Activated T-helper 17 cell treated with anti-CD3 and anti-CD28 coated beads, Interleukin-2, amount 50 U/mL, for 72 hours (primary cell): ENCODE measurements around the gene TTN. TPM values are rescaled to one million over a fixed set of nuclear protein-coding genes. Genes with fewer than 3 reads are reported as not detected.

Experiments
- ATAC-seq: fragments of 150-1000 bp; cut with Tn5 transposase; replicated peaks from 2 replicates; pipeline ENCODE4 v1.10.0; 2021; ENCODE audit warnings: mild to moderate bottlenecking, moderate library complexity
- H3K27ac Mint-ChIP-seq: one replicate; pipeline ENCODE4 v1.8.0; 2022; ENCODE audit warnings: mixed read lengths
- H3K27me3 Mint-ChIP-seq: one replicate; pipeline ENCODE4 v1.8.0; 2022; ENCODE audit warnings: mixed read lengths
- H3K36me3 Mint-ChIP-seq: one replicate; pipeline ENCODE4 v1.8.0; 2022; ENCODE audit warnings: low read depth, mild to moderate bottlenecking, mixed read lengths
- H3K4me1 Mint-ChIP-seq: one replicate; pipeline ENCODE4 v1.8.0; 2022; ENCODE audit warnings: mixed read lengths
- H3K4me3 Mint-ChIP-seq: one replicate; pipeline ENCODE4 v1.8.0; 2022; ENCODE audit warnings: mild to moderate bottlenecking, mixed read lengths
- H3K9me3 Mint-ChIP-seq: one replicate; pipeline ENCODE4 v1.8.0; 2022; ENCODE audit warnings: mixed read lengths
- total RNA-seq, 2 donors: library from RNA; stranded (reverse); gene quantifications; one replicate each; pipeline ENCODE4 v1.2.3, GENCODE V29; 2022

The TTN gene
- total RNA-seq, 2 donors from 2014 or later: 0.84 to 3.1 TPM

DNA sequence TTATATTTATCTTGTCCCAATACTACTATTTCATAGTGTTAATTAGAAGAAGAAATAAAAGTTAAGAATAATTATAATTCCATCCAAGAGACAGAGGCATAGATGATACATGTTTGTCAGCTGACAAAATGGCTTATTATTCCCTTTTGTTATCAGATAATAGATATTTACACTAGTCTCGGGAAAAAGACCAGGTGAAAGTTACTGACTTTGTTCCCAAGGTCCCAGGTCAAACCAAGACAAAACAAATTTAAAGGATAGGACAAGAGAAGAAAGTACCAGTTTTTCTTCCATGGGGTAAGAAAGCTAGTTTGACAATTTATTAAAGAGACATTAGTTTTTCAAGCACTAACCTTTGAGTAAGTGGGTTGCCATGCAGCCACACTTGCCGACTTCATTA, 73.2 kb downstream of the TTN start:
- H3K36me3 Mint-ChIP-seq: no peaks in the 10 kb centered on the region
- no peaks in the 10 kb centered on the region for H3K4me1 Mint-ChIP-seq
- H3K27ac Mint-ChIP-seq: no peak overlapping the region
- ATAC-seq: no peak
- H3K4me3 Mint-ChIP-seq: no peak overlapping the region
- no peaks in the 10 kb centered on the region for H3K27me3 Mint-ChIP-seq
- H3K9me3 Mint-ChIP-seq: peaks cover 1% of the 10 kb centered on the region

DNA sequence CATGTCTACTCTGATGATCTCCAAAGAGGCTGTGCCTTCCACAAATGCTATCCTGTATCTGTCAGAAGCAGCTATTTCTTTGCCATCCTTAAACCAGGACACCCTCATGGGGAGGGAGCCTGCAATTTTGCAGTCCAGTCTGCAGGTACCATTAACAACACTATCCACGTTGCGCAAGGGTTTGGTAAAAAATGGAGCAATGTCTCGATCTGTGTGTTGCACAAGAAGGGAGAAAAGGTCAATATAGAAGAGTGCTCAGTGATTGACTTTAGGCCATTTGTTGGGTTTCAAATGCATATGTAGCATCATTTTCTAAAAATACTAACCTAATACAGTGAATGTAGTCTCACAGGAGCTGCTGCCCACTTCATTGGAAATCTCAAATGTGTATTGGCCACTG, 74.3 kb downstream of the TTN start:
- no peak overlapping the region for H3K27ac Mint-ChIP-seq
- no peaks in the 10 kb centered on the region for H3K36me3 Mint-ChIP-seq
- H3K9me3 Mint-ChIP-seq: peaks cover 3% of the 10 kb centered on the region
- H3K4me1 Mint-ChIP-seq: no peaks in the 10 kb centered on the region
- H3K4me3 Mint-ChIP-seq: no peak overlapping the region
- peaks cover 4% of the 10 kb centered on the region for H3K27me3 Mint-ChIP-seq
- no peak for ATAC-seq

DNA sequence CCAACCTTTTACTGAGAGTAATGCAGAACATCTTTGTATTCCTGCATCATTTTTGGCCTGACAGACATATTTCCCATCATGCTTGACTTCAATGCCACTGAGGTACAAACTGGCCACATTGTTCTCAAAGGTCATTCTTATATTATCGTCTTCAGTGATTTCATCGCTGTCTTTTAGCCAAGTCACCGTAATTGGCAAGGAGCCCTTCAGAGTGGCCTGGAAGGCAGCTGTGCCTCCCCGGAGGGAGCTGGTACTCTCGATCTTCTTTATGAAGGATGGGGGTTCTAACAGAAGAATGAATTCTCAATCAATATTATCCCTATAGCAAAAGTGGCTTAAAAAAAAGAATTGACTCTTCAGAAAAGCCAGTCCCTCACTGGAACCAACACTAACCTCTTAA, 75.9 kb downstream of the TTN start:
- no peak for ATAC-seq

DNA sequence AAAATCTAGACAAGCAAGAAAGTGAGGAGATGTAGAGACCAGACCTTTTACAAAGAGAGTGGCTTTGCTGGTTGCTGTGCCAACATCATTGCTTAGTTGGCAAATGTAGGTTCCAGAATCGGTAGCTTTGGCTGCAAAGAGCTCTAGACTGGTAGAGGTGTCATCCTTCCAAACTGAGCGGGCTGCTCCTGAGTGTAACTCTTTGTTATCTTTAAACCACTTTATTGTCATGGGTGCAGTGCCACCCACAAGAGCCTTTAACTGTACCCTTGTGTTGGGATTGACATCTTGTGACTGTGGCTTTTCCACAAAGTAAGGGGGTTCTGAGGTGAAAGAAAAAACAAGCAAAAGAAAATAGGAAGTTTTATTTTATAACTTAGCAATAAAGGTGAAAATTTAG, 77.2 kb downstream of the TTN start:
- H3K27me3 Mint-ChIP-seq: peaks cover 11% of the 10 kb centered on the region
- no peak for ATAC-seq
- no peak overlapping the region for H3K4me3 Mint-ChIP-seq
- no peak overlapping the region for H3K27ac Mint-ChIP-seq
- H3K9me3 Mint-ChIP-seq: peaks cover 8% of the 10 kb centered on the region
- no peaks in the 10 kb centered on the region for H3K36me3 Mint-ChIP-seq
- no peaks in the 10 kb centered on the region for H3K4me1 Mint-ChIP-seq

More for the DNA sequence above, 75.9 kb downstream of the TTN start:
- Mint-ChIP-seq H3K4me1 (no peaks in the 10 kb centered on the region), H3K4me3 (no peak overlapping the region), H3K27me3 (peaks cover 6% of the 10 kb centered on the region), H3K36me3 (no peaks in the 10 kb centered on the region), H3K27ac (no peak overlapping the region), H3K9me3 (peaks cover 3% of the 10 kb centered on the region)

DNA sequence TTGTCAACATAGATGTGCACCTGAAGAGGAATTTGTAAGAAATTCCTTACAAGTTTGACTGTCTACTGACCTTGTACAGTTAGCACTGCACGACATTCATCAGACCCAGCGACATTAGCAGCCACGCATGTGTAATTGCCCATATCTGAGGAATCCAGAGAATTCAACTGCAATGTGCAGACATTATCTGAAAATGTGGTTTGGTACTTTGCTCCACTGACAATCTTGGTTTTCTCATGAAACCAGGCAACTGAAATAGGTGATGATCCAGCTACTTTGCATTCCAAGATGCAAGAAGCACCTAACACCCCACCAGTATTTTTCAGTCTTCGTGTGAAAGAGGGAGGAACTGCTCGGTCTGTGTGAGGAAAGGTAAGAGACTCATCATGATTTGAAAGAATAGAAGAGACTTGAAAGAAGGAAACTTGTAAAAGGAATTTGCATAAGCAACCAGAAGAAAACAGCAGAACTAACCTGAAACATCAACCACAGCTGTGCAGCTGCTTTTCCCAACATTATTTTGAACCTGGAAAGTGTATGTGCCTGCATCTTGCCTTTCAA, 83.4 kb downstream of the TTN start:
- Mint-ChIP-seq H3K4me3 (no peak overlapping the region), H3K36me3 (no peaks in the 10 kb centered on the region), H3K27ac (no peak overlapping the region), H3K9me3 (peaks cover 10% of the 10 kb centered on the region), H3K27me3 (peaks cover 11% of the 10 kb centered on the region), H3K4me1 (no peaks in the 10 kb centered on the region)
- ATAC-seq: no peak

DNA sequence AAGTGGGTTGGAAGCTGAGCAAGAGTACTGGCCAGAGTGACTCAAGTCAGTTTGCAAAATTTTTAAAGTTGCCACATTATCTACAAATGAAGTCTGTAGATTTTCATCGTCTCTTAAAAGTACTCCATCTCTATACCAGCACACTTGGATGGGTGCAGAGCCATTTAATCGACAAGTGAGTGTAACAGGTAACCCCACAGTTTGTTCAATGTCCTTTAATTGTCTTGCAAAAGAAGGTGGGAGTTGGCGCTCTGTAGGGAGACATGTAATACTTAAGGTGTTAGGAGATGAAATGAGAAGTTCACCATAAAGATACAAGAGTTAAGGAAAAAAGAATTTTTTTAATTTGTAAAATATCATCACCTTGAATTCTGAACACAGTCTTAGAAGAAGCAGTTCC, 84.9 kb downstream of the TTN start:
- Mint-ChIP-seq H3K4me3 (no peak overlapping the region), H3K36me3 (no peaks in the 10 kb centered on the region), H3K27ac (no peak overlapping the region), H3K4me1 (no peaks in the 10 kb centered on the region), H3K27me3 (peaks cover 6% of the 10 kb centered on the region), H3K9me3 (peaks cover 9% of the 10 kb centered on the region)
- no peak for ATAC-seq

DNA sequence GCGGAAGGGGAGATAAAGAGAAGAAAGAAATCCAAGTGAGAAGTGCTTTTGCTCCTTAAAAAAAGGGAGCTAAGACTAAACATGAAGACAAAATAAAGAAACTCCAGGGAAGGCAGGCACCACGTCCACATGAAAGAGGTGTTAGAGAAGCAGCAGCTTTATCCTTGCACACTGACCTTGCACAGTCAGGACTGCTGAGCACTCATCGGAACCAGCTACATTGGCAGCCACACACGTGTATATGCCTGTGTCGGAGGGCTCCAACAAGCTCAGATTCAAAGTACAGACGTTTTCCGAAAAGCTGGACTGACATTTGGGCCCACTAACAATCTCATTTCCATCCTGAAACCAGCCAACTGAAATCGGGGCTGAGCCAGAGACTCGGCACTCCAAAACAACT, 88.2 kb downstream of the TTN start:
- H3K4me1 Mint-ChIP-seq: no peaks in the 10 kb centered on the region
- H3K9me3 Mint-ChIP-seq: peaks cover 4% of the 10 kb centered on the region
- no peaks in the 10 kb centered on the region for H3K27me3 Mint-ChIP-seq
- no peak overlapping the region for H3K27ac Mint-ChIP-seq
- ATAC-seq: no peak
- no peak overlapping the region for H3K4me3 Mint-ChIP-seq
- no peaks in the 10 kb centered on the region for H3K36me3 Mint-ChIP-seq

DNA sequence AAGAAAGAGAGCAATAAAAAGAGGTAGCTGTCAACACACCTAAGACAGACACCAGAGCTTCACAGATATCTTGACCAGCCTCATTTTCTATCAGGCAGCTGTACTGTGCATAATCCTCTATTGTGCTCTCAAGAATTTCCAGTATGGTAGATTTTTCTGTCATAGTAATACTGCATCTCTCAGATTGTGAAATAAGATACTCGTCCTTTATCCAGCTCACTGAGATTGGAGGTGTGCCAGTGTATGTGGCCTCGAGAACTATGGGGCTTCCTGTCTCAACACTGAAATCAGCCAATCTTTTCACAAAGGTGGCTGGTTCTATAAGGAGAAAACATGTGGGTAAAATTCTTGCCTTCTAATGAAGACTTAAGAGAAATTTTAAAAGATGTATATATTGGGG, 88.9 kb downstream of the TTN start:
- Mint-ChIP-seq H3K9me3 (peaks cover 4% of the 10 kb centered on the region), H3K36me3 (no peaks in the 10 kb centered on the region), H3K4me1 (no peaks in the 10 kb centered on the region)

DNA sequence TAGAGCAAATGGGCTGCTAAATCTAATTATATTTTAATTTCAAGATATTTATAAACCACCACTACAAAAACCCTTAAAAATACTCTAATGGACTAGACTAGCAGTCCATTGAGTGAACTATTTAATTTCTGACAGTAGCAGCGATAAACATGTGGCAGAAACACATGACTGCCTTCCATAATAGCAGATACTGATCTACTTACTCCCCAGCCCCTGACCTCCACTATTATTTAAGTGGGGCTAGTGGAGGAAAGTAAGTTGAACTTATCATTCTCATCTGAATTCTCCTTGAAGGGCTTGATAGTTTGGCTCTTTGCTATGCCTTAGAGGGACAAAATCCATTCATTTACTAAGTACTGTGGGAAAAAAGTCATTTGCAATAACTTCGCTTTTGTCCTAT, 90.8 kb downstream of the TTN start:
- no peak overlapping the region for H3K27ac Mint-ChIP-seq
- H3K36me3 Mint-ChIP-seq: no peaks in the 10 kb centered on the region
- no peaks in the 10 kb centered on the region for H3K4me1 Mint-ChIP-seq
- H3K4me3 Mint-ChIP-seq: no peak overlapping the region
- ATAC-seq: no peak
- peaks cover 4% of the 10 kb centered on the region for H3K9me3 Mint-ChIP-seq
- H3K27me3 Mint-ChIP-seq: no peaks in the 10 kb centered on the region

More for the DNA sequence above, 88.9 kb downstream of the TTN start:
- no peak for ATAC-seq
- H3K4me3 Mint-ChIP-seq: no peak overlapping the region
- no peaks in the 10 kb centered on the region for H3K27me3 Mint-ChIP-seq
- no peak overlapping the region for H3K27ac Mint-ChIP-seq

DNA sequence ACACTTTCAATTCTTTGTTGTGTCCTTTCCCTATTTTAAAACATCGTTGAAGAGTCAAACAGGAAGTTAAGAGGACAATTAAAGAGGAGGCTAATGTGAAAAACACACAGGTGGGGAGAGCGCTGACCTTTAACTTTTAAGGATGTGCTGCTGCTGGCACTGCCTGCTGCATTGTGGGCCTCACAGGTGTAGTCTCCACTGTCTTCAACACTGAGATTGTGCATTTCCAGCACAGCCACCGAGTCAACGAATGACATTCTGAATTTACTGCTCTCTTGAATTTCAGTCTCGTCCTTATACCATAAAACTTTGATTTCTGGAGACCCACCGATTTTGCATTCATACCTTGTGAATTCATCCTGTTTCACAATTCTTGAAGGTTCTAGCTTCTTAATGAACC, 91.9 kb downstream of the TTN start:
- Mint-ChIP-seq H3K4me1 (no peaks in the 10 kb centered on the region), H3K36me3 (no peaks in the 10 kb centered on the region), H3K4me3 (no peak overlapping the region), H3K9me3 (peaks cover 4% of the 10 kb centered on the region), H3K27me3 (no peaks in the 10 kb centered on the region), H3K27ac (no peak overlapping the region)
- ATAC-seq: no peak

DNA sequence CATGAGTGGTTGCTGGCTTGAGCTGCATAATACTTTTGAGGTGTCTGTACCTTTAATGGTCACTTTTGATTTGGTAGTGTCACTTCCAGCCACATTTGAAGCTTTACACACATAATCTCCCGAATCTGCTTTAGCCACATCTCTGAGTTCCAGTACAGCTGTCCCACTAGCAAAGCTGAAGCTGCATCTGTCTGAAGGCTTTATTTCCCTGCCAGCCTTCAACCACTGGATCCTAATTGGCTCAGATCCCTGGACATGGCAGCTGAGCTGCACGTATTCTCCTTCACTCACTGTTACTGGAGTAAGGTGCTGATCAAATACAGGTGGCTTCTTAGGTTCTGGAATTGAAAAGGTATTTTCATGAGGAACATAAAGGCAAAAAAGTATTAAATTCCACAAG, 99.7 kb downstream of the TTN start:
- ATAC-seq: no peak
- no peaks in the 10 kb centered on the region for H3K36me3 Mint-ChIP-seq
- H3K27ac Mint-ChIP-seq: no peak overlapping the region
- no peaks in the 10 kb centered on the region for H3K9me3 Mint-ChIP-seq
- H3K4me3 Mint-ChIP-seq: no peak overlapping the region
- no peaks in the 10 kb centered on the region for H3K27me3 Mint-ChIP-seq
- no peaks in the 10 kb centered on the region for H3K4me1 Mint-ChIP-seq

DNA sequence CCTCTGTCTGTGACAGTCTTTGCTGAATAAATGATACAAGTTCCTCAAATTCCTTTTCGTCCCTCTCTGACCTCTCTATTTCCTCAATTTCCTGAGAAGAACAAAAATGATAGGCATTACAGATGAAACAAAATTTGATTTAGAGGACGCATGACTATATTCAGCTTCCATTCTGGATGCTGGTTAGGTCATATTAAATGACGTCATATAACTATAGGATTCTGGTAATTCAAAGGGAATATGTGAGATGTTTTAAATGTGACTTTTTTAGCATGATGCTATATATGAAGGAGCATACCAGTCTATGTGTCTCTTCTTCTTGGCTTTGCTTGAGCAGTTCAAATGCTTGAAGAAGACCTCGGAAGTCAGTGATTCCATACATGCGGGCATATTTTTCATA, 102.3 kb downstream of the TTN start:
- H3K4me3 Mint-ChIP-seq: no peak overlapping the region
- no peaks in the 10 kb centered on the region for H3K36me3 Mint-ChIP-seq
- peaks cover 4% of the 10 kb centered on the region for H3K27me3 Mint-ChIP-seq
- H3K4me1 Mint-ChIP-seq: no peaks in the 10 kb centered on the region
- no peak overlapping the region for H3K27ac Mint-ChIP-seq
- no peak for ATAC-seq
- H3K9me3 Mint-ChIP-seq: no peaks in the 10 kb centered on the region

DNA sequence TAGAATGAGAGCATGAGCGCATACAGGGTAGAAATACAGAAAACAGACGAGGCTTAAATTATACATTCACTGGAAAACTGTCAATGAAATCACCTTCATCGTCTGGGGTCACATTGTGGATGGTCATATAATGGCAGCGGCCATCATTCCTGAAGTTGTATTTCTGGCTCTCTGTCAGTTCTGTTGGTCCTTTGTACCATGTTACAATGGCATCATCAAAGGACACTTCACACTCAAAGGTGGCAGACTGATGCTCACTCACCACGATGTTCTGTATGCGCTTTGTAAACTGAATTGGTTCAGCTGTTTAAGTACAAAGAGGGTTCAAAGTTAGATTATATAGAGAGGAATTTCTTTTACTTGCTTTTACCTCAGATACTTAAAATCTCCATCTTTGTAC, 104.9 kb downstream of the TTN start:
- no peaks in the 10 kb centered on the region for H3K9me3 Mint-ChIP-seq
- no peak for ATAC-seq
- no peak overlapping the region for H3K4me3 Mint-ChIP-seq
- H3K27me3 Mint-ChIP-seq: peaks cover 4% of the 10 kb centered on the region
- H3K4me1 Mint-ChIP-seq: no peaks in the 10 kb centered on the region
- no peak overlapping the region for H3K27ac Mint-ChIP-seq
- H3K36me3 Mint-ChIP-seq: no peaks in the 10 kb centered on the region

DNA sequence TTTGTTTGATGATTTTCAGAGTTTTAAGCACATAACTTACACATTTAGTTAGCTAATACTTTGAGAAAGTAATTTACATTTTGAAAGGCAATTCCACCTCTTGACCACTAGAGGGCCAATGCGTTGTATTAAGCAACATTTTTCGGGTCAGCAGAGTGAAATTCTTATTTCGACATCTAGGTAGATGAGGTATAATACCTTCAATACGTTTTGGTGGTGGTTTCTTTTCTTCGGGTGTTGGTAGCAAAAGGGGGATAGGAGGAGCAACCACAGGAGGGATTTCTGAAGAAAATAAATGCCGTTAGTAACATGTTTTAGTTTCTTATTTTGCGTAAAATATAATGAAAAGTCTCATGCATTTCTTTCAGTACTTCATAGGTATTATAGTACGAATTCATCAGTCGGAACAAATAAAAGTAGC, 106.3 kb downstream of the TTN start:
- H3K27ac Mint-ChIP-seq: no peak overlapping the region
- H3K4me1 Mint-ChIP-seq: no peaks in the 10 kb centered on the region
- no peak for ATAC-seq
- no peak overlapping the region for H3K4me3 Mint-ChIP-seq
- H3K36me3 Mint-ChIP-seq: no peaks in the 10 kb centered on the region
- H3K27me3 Mint-ChIP-seq: peaks cover 4% of the 10 kb centered on the region
- H3K9me3 Mint-ChIP-seq: no peaks in the 10 kb centered on the region

DNA sequence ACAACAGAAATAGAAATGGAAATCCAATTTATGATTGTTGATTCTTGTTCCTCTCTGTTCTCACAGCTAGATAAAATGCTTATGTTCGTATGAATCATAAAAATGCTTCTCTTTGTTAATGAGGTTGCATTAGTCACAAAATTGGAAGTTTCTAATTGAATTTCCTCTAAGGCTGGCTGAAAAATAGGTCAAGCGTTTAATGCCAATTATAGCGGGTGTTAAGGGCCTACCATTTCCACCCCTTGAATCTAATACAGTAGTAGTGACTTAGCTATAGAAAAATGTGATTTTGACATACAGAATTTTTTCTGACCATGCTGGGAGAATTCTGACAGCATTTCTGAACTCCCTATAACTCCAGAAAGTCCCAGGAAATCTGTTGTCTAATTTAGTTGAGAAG, 107.1 kb downstream of the TTN start:
- Mint-ChIP-seq H3K9me3 (no peaks in the 10 kb centered on the region), H3K4me3 (no peak overlapping the region), H3K4me1 (no peaks in the 10 kb centered on the region), H3K27ac (no peak overlapping the region), H3K27me3 (peaks cover 4% of the 10 kb centered on the region), H3K36me3 (no peaks in the 10 kb centered on the region)
- no peak for ATAC-seq

DNA sequence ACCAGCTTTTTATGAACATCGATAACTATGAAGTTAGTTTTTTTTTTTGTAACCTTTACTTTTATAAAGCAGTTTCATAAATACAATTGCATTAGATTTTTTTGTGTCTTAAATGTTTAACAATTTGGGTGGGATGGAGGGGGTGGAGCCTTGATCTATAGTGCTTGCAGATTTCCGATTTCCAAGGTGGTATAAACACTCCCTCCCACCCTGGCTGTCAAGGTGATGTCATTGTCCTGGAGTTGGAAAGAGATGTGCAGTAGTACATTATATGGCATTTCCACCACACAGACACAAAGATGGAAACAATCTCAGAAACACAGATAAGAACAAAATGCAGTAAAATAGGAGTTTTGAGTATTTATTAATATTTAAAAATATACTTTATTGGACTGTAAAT, 114.4 kb downstream of the TTN start:
- Mint-ChIP-seq H3K27ac (no peak overlapping the region), H3K36me3 (peaks cover 6% of the 10 kb centered on the region), H3K4me3 (no peak overlapping the region), H3K4me1 (no peaks in the 10 kb centered on the region), H3K9me3 (no peaks in the 10 kb centered on the region), H3K27me3 (peaks cover 9% of the 10 kb centered on the region)
- ATAC-seq: no peak
